Measurements from ENCODE around the gene SLC6A12.

DNA sequence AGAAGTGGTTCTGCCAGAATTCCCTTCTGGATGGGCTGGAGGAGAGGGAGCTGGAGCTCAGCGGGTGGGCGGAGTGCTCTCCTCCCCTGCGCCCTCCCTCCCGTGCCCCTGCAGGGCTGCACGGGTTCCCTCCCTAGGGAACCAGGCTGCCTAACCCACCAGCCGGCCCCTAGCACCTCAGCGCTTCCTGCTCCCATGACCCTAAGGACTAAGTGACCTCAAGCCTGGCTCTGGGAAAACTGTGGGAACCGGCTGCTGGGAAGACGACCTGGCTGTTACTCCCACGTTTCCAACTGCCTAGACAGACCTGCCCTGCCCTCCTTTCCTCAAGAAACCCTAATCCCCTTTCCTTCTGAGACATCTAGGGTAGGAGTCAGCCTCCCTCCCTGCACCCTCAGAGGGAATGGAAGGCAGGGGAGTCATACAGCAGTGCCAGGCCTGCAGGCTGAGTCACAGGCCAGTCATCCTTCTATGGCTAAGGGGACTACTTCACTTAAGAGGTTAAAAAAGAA lies 31.5 kb downstream of the SLC6A12 start:
- TF ChIP-seq, protein P1, sequence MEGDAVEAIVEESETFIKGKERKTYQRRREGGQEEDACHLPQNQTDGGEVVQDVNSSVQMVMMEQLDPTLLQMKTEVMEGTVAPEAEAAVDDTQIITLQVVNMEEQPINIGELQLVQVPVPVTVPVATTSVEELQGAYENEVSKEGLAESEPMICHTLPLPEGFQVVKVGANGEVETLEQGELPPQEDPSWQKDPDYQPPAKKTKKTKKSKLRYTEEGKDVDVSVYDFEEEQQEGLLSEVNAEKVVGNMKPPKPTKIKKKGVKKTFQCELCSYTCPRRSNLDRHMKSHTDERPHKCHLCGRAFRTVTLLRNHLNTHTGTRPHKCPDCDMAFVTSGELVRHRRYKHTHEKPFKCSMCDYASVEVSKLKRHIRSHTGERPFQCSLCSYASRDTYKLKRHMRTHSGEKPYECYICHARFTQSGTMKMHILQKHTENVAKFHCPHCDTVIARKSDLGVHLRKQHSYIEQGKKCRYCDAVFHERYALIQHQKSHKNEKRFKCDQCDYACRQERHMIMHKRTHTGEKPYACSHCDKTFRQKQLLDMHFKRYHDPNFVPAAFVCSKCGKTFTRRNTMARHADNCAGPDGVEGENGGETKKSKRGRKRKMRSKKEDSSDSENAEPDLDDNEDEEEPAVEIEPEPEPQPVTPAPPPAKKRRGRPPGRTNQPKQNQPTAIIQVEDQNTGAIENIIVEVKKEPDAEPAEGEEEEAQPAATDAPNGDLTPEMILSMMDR (IDR thresholded peaks at IDR 0.05), result no peak
- no peak for TF ChIP-seq POLR2A (IDR thresholded peaks at IDR 0.05)

All from Peyer's patch (tissue), 4 donors.